Transverse colon (tissue), 4 donors: ENCODE measurements around the gene CHST13. TPM values are rescaled to one million over a fixed set of nuclear protein-coding genes. Genes with fewer than 3 reads are reported as not detected.

Experiments
- DNase-seq: peaks from one replicate; pipeline ENCODE4 v3.0.0-alpha.2; 2019
- H3K27ac ChIP-seq, 4 donors: fragments of 200-600 bp; sonication (generic); 2 replicates each; pipeline ENCODE4 v1.5.1; 2016 to 2018; ENCODE audit warnings: inconsistent platforms in 4 of 4
- H3K27me3 ChIP-seq: fragments of 200-600 bp; sonication (generic); 2 replicates; pipeline ENCODE4 v1.5.1; 2017; ENCODE audit warnings: inconsistent platforms
- H3K36me3 ChIP-seq, 4 donors: fragments of 200-600 bp; sonication (generic); 2 replicates each; pipeline ENCODE4 v1.5.1; 2017 to 2019; ENCODE audit warnings: inconsistent platforms in 4 of 4
- H3K4me1 ChIP-seq, 4 donors: fragments of 200-600 bp; sonication (generic); 2 replicates each; pipeline ENCODE4 v1.5.1; 2017 to 2020; ENCODE audit warnings: inconsistent platforms in 4 of 4
- H3K4me3 ChIP-seq, 4 donors: fragments of 200-600 bp; sonication (generic); 1 replicate in 1 of 4; 2 replicates in 3 of 4; pipeline versions ENCODE4 v1.5.1 to v1.6.1; 2017 to 2019; ENCODE audit warnings: inconsistent platforms in 4 of 4
- H3K9me3 ChIP-seq, 2 donors: fragments of 200-600 bp; sonication (generic); 2 replicates each; pipeline ENCODE4 v1.5.1; 2017 to 2019; ENCODE audit warnings: inconsistent platforms in 2 of 2
- EP300 ChIP-seq: sonication (generic); formaldehyde crosslinking; IDR thresholded peaks from one replicate; pipeline ENCODE4 v1.6.1; 2017; ENCODE audit warnings: antibody characterized with exemption, low read depth
- POLR2A ChIP-seq: fragments of 450-650 bp; IDR thresholded peaks from one replicate; pipeline ENCODE4 v1.6.1; 2016; ENCODE audit warnings: antibody characterized with exemption, mild to moderate bottlenecking, moderate library complexity
- POLR2AphosphoS5 ChIP-seq, 3 donors: sonication (generic); formaldehyde crosslinking; IDR thresholded peaks; one replicate each; pipeline ENCODE4 v1.6.1; 2016; ENCODE audit warnings: antibody characterized with exemption in 3 of 3
- WGBS, 2 donors: methylation state at CpG; one replicate each; pipeline ENCODE4 v1.1.5; 2018; ENCODE audit warnings: low coverage in 1 of 2; 5-methylcytosine and 5-hydroxymethylcytosine counted together
- in situ Hi-C, 4 donors: fragments of 200-750 bp; cut with MboI; loops; one replicate each; pipeline versions ENCODE4 v1.15.0 to v1.15.1; 2017; ENCODE audit warnings: low sequenced_read_pairs in 3 of 4, low pct_ligation_motif_present in 1 of 4, low pct_unique_long_range_greater_than_20kb in 1 of 4
- intact Hi-C: fragments of 100-400 bp; cut with DNase I; formaldehyde crosslinking; loops from one replicate; pipeline ENCODE4 v1.15.1; 2023; ENCODE audit warnings: low total_unique reads
- total RNA-seq, 4 donors: library from RNA; depleted of rRNA; stranded (reverse); fragments of >200 nt; gene quantifications; one replicate each; pipeline ENCODE4 v1.1.0, GENCODE V29; 2016
- TF ChIP-seq, protein P1 (sequence below), 5 experiments: fragments of 200-600 bp in 3 of 5; fragments of 450-650 bp in 2 of 5; sonication (generic) in 3 of 5; IDR thresholded peaks; 1 replicate in 2 of 5; 2 replicates in 3 of 5; pipeline ENCODE4 v1.5.1; 2016 to 2017; ENCODE audit warnings: antibody characterized with exemption in 5 of 5, inconsistent platforms in 3 of 5, mild to moderate bottlenecking in 2 of 5, moderate library complexity in 1 of 5

CHST13 gene
- total RNA-seq, 4 donors from 2014 or later, result 2.0 to 6.4 (median 4.9) TPM; not detected in 1

DNA sequence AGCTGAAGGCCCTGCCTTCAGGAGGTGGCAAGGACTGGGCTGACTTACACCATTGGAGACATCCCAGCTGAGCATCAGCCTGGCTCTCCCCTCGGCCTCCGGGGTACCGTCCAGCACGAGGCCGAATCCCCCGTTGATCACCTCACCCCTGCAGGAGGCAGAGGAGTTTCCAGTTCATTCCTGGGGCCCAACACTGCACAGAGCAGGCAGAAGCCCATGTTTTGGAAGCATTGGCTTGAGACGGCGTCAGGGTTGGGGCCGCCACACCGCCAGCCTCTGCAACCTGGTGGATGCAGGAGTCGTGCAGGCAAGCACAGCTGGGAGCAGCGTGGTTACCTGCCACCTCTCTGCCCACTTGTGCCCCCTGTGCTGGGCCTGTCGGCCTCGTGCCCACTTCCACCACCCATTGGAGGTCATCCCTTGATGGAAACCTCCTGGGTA is 40.6 kb upstream of the CHST13 start:
- 65 to 87% methylated on average over 2 to 12 of the region's 14 CpGs for WGBS, 2 donors
- Histone ChIP-seq H3K36me3 (no peaks in the 10 kb centered on the region), H3K4me3 (no peak overlapping the region), H3K4me1 (no peaks in the 10 kb centered on the region), H3K9me3 (no peaks in the 10 kb centered on the region), H3K27ac (no peak overlapping the region), H3K27me3 (no peaks in the 10 kb centered on the region)
- in situ Hi-C loops (no loop called here), intact Hi-C loops (no loop called here)
- TF ChIP-seq POLR2AphosphoS5 (IDR thresholded peaks at IDR 0.05) (no peak), EP300 (no peak), POLR2A (no peak)
- TF ChIP-seq, protein P1, sequence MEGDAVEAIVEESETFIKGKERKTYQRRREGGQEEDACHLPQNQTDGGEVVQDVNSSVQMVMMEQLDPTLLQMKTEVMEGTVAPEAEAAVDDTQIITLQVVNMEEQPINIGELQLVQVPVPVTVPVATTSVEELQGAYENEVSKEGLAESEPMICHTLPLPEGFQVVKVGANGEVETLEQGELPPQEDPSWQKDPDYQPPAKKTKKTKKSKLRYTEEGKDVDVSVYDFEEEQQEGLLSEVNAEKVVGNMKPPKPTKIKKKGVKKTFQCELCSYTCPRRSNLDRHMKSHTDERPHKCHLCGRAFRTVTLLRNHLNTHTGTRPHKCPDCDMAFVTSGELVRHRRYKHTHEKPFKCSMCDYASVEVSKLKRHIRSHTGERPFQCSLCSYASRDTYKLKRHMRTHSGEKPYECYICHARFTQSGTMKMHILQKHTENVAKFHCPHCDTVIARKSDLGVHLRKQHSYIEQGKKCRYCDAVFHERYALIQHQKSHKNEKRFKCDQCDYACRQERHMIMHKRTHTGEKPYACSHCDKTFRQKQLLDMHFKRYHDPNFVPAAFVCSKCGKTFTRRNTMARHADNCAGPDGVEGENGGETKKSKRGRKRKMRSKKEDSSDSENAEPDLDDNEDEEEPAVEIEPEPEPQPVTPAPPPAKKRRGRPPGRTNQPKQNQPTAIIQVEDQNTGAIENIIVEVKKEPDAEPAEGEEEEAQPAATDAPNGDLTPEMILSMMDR (IDR thresholded peaks at IDR 0.05), result no peak
- DNase-seq, result no peak

DNA sequence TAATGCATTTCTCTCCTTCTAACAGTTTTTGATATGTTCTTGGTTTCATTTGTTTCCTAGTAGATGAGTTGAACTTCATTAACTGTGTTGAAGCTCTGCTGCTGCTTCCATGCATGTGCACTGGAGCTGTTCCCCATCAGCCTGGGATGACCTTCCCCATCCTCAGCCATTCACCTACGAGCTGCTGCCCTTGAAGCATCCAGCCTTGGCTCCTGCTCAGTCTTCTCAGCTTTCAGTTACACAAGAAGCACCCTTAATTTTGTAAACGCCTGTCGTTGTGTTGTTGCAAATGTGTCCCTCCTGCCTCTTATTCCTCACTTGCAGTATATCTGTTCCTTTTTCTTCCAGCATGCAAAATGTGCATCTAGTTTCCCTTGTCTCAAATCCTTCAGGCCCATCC is 39.8 kb upstream of the CHST13 start:
- intact Hi-C loops (no loop called here), in situ Hi-C loops (no loop called here)
- Histone ChIP-seq H3K4me3 (no peak overlapping the region), H3K9me3 (no peaks in the 10 kb centered on the region), H3K4me1 (no peaks in the 10 kb centered on the region), H3K27me3 (no peaks in the 10 kb centered on the region), H3K36me3 (no peaks in the 10 kb centered on the region), H3K27ac (no peak overlapping the region)
- 80% methylated on average over 3 of the region's 3 CpGs for WGBS, 2 donors
- no peak for DNase-seq
- TF ChIP-seq EP300 (no peak), POLR2AphosphoS5 (IDR thresholded peaks at IDR 0.05) (no peak)

DNA sequence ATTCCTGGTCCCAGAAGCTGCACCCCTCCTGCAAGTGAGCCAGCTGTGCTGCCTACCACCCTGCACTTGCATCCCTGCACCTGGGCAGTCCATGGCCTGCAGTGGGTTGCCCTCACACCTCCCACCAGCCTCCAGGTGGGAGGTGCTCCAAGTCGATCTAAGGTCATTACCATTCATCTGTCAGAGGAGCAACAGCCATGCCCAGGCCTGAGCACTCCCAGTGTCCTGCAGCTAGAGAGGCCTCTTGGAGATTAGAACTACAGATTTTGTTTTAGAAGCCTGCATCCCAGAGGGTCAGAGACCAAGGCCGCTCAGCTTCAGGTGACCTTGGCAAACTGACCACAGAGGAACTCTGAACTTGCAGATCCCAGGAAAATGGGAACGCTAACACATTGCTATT is 39.3 kb upstream of the CHST13 start:
- H3K9me3 ChIP-seq, result no peaks in the 10 kb centered on the region
- intact Hi-C loops, result no loop called here
- 75% methylated on average over 3 of the region's 3 CpGs; no CpG with 5 or more reads in 1 of the 2 donors for WGBS, 2 donors

DNA sequence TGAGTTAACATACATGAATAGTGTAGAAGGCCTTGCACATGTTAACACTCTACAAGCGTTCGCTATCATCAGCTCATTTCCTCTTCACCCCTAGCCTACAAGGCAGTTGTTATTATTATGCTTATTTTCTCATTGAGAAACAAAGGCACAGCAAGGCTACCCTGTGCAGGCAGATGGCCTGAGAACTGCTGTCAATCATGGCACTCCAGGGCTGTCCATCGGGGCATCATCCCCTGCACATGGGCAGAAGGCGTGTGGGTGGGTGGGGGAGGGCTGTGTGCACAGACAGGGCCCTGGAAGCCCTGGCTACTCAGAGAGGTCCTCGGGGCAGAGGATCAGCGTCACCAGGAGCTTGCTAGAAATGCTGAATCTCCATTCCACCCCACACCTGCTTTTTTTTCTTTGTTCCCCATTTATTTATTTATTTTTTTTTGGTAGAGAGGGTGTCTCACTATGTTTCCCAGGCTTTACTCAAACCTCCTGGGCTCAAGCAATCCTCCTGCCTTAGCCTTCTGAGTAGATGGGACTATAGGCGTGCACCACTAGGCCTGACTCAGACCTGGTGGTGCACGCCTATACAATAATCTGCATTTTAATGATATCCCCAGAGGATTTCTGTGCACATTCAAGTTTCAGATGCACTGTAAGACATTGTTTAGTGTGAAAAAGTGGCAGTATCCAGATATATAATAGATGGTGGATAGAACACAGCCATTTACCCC is 38.6 kb upstream of the CHST13 start:
- H3K4me1 ChIP-seq, result no peaks in the 10 kb centered on the region
- H3K27ac ChIP-seq, result no peak overlapping the region
- no peak for TF ChIP-seq POLR2A
- no peak for TF ChIP-seq EP300
- TF ChIP-seq POLR2AphosphoS5 (IDR thresholded peaks at IDR 0.05), result no peak
- TF ChIP-seq, protein P1 (IDR thresholded peaks at IDR 0.05), result no peak
- H3K27me3 ChIP-seq, result no peaks in the 10 kb centered on the region
- in situ Hi-C loops (no loop called here), intact Hi-C loops (no loop called here)
- WGBS, 2 donors, result 92 to 93% methylated on average over 3 to 8 of the region's 8 CpGs
- no peaks in the 10 kb centered on the region for H3K9me3 ChIP-seq
- DNase-seq, result no peak
- no peaks in the 10 kb centered on the region for H3K36me3 ChIP-seq
- no peak overlapping the region for H3K4me3 ChIP-seq

More for the DNA sequence above, 39.3 kb upstream of the CHST13 start:
- DNase-seq, result no peak
- in situ Hi-C loops, result no loop called here
- Histone ChIP-seq H3K27me3 (no peaks in the 10 kb centered on the region), H3K4me1 (no peaks in the 10 kb centered on the region), H3K4me3 (no peak overlapping the region), H3K36me3 (no peaks in the 10 kb centered on the region), H3K27ac (no peak overlapping the region)
- no peak for TF ChIP-seq EP300
- TF ChIP-seq, protein P1 (IDR thresholded peaks at IDR 0.05), result no peak
- TF ChIP-seq POLR2A, result no peak
- no peak for TF ChIP-seq POLR2AphosphoS5 (IDR thresholded peaks at IDR 0.05)

DNA sequence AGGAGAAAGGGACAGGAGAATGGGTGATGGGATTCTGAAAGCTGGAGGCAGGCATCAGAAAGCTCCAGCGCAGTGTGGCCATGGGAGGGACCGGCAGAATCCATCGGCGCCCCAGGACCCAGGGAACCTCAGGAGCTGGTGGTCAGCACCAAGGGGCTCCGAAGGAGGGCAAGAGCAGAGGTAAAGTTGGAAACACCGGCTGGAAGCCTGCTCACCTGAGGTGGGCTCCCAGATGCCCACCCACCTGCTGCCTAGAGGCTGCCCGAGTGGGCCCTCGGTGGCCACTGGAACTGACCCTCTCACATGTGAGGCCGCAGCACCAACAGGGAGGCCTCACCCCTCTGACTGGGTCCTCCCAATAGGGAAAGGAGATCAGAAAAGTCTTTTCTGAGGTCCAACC is 38.0 kb upstream of the CHST13 start:
- 80 to 96% methylated on average over 1 to 9 of the region's 9 CpGs for WGBS, 2 donors
- in situ Hi-C loops (no loop called here), intact Hi-C loops (no loop called here)
- Histone ChIP-seq H3K27ac (no peak overlapping the region), H3K4me3 (no peak overlapping the region), H3K27me3 (no peaks in the 10 kb centered on the region), H3K36me3 (no peaks in the 10 kb centered on the region), H3K9me3 (no peaks in the 10 kb centered on the region), H3K4me1 (no peaks in the 10 kb centered on the region)
- no peak for DNase-seq
- TF ChIP-seq, protein P1 (IDR thresholded peaks at IDR 0.05), result no peak
- TF ChIP-seq POLR2AphosphoS5 (IDR thresholded peaks at IDR 0.05) (no peak), POLR2A (no peak), EP300 (no peak)
